ENCODE data around the gene FAM107A. TPM values are rescaled to one million over a fixed set of nuclear protein-coding genes. Genes with fewer than 3 reads are reported as not detected.
A peak's percentile ranks its signal among the peaks of the same experiment; 100 is the strongest.

Gene FAM107A, protein sequence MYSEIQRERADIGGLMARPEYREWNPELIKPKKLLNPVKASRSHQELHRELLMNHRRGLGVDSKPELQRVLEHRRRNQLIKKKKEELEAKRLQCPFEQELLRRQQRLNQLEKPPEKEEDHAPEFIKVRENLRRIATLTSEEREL
- 0.16 and 0.34 TPM in 2 replicates for polyA plus RNA-seq
- polyA minus RNA-seq, result 0.49 TPM in 1 of 2 replicates, not detected in the other

DNA sequence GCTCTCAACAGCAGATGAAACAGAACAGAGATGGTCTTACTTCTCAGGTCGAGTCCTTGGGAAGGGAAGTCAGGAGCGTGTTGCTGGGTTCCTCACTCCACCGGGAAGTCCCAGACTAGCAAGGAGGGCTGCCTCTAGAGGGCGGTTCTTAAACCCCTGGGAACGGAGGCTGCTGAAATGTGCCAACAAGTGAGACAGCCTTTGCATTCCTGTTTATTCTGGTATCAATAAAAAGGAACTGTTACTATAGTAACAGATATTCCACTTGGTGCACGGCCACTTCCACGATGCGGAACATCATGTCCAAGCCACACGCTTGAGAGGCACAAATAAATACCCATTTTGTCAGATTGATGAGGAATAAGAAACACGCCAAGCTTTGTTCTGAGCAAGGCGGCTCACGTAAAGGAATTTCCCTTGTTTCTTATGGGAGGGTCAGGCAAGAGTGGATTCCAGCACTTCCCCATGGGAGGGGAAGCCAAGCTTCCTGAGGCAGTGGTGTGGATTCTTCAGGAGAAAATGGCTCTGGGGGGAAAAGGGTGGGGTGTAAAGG lies at the start of gene FAM107A:
Gene FAM107A (minus strand): TSS at position 123 of the 553 bp plus-strand sequence. CDS start 7,531 bp downstream, outside the sequence.
- Histone ChIP-seq H3K4me2 (ENCODE audit: low read length) (no peak within 1 kb of the TSS), H2AFZ (ENCODE audit: low read depth, low read length) (no peak within 1 kb of the TSS), H3K9me3 (ENCODE audit: low read length) (peaks cover 1% of the 10 kb centered on the region), H3K27ac (ENCODE audit: low read length) (no peak within 1 kb of the TSS), H3K79me2 (replicated peaks; ENCODE audit: insufficient read depth, low read length) (no peaks in the 10 kb centered on the region), H3K4me3 (ENCODE audit: low read length) (no peak within 1 kb of the TSS), H3F3A (ENCODE audit: insufficient read depth, low read length, poor library complexity, severe bottlenecking) (peaks cover 4% of the 10 kb centered on the region), H3K27me3 (ENCODE audit: insufficient read depth, low read depth, low read length) (no peaks in the 10 kb centered on the region), H3K9ac (ENCODE audit: low read length) (no peak within 1 kb of the TSS), H4K20me1 (ENCODE audit: insufficient read depth) (no peaks in the 10 kb centered on the region), H3K36me3 (ENCODE audit: insufficient read depth, low read length) (no peaks in the 10 kb centered on the region), H3K9me2 (ENCODE audit: insufficient read depth, low read length) (no peaks in the 10 kb centered on the region)
- TF ChIP-seq SMC3 (conservative IDR thresholded peaks at IDR 0.05; ENCODE audit: poor library complexity), result no peak
- TF ChIP-seq MXI1 (conservative IDR thresholded peaks at IDR 0.05; ENCODE audit: poor library complexity, severe bottlenecking), result no peak
- TF ChIP-seq, protein P1, sequence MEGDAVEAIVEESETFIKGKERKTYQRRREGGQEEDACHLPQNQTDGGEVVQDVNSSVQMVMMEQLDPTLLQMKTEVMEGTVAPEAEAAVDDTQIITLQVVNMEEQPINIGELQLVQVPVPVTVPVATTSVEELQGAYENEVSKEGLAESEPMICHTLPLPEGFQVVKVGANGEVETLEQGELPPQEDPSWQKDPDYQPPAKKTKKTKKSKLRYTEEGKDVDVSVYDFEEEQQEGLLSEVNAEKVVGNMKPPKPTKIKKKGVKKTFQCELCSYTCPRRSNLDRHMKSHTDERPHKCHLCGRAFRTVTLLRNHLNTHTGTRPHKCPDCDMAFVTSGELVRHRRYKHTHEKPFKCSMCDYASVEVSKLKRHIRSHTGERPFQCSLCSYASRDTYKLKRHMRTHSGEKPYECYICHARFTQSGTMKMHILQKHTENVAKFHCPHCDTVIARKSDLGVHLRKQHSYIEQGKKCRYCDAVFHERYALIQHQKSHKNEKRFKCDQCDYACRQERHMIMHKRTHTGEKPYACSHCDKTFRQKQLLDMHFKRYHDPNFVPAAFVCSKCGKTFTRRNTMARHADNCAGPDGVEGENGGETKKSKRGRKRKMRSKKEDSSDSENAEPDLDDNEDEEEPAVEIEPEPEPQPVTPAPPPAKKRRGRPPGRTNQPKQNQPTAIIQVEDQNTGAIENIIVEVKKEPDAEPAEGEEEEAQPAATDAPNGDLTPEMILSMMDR (IDR thresholded peaks at IDR 0.05; ENCODE audit: poor library complexity, severe bottlenecking), result peak; percentile 10

DNA sequence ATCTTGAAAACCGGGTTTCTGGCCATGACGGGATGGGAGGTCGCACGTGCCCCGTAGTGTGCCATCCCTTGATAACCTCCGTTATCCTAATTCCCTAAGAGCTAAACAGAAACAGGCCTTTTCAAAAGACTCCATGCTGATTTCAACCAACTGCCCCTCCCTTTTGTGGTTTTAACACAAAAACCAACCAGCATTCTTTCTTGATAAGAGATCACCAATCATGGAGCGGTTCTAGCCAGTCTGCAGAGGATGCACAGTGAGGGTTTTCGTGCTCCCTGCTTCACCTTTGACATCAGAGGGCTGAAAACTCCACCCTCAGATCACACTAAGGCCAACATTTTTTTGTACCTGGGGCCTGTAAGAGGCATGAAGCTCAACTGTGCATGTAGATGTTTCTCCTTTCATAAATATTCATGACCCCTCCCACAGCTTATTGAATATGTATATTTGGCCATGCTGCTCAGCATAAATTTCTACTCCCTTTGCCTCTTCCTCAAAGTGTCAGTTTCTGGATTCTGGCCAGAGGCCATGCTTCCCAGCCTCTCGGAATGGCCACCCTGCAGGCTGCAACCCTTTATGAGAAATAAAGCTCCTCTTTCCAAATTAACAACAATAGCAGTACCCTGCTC lies 48.1 kb upstream of the FAM107A start:
- TF ChIP-seq MXI1 (conservative IDR thresholded peaks at IDR 0.05; ENCODE audit: poor library complexity, severe bottlenecking) (no peak), POLR2AphosphoS5 (IDR thresholded peaks at IDR 0.05) (no peak)
- Histone ChIP-seq H4K20me1 (ENCODE audit: insufficient read depth) (no peaks in the 10 kb centered on the region), H3F3A (ENCODE audit: insufficient read depth, low read length, poor library complexity, severe bottlenecking) (no peaks in the 10 kb centered on the region), H3K36me3 (ENCODE audit: insufficient read depth, low read length) (no peaks in the 10 kb centered on the region), H3K79me2 (replicated peaks; ENCODE audit: insufficient read depth, low read length) (no peaks in the 10 kb centered on the region), H3K4me3 (ENCODE audit: low read length) (no peak overlapping the region), H3K9me2 (ENCODE audit: insufficient read depth, low read length) (no peaks in the 10 kb centered on the region), H2AFZ (ENCODE audit: low read depth, low read length) (no peak overlapping the region), H3K9ac (ENCODE audit: low read length) (no peak overlapping the region), H3K27ac (ENCODE audit: low read length) (no peak overlapping the region), H3K9me3 (ENCODE audit: low read length) (no peaks in the 10 kb centered on the region), H3K27me3 (ENCODE audit: insufficient read depth, low read depth, low read length) (no peaks in the 10 kb centered on the region), H3K4me2 (ENCODE audit: low read length) (no peak overlapping the region)

DNA sequence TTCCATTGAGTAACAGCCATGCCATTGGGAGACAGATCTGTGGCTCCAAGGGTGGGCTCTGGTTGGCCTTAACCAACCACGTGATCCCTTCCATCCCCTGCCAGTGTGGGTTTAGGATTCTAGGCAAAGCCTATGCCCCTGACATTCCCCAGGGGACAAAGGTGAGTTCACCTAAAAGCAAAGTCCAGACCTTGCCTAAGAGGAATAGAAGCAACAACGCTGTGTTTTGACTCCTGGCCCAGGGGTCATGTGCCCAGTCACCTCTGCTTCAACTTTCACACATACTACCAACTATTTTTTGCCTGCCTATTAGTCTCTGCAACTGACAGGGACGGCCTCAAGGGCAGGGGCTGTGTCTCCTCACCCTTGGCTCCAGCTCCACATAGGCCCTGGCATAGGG lies 47.4 kb upstream of the FAM107A start:
- H3K9me3 ChIP-seq (ENCODE audit: low read length), result no peaks in the 10 kb centered on the region
- H4K20me1 ChIP-seq (ENCODE audit: insufficient read depth), result no peaks in the 10 kb centered on the region
- no peaks in the 10 kb centered on the region for H3K27me3 ChIP-seq (ENCODE audit: insufficient read depth, low read depth, low read length)
- no peaks in the 10 kb centered on the region for H3F3A ChIP-seq (ENCODE audit: insufficient read depth, low read length, poor library complexity, severe bottlenecking)
- no peak for TF ChIP-seq RAD21 (conservative IDR thresholded peaks at IDR 0.05)
- no peak overlapping the region for H2AFZ ChIP-seq (ENCODE audit: low read depth, low read length)
- no peak overlapping the region for H3K4me3 ChIP-seq (ENCODE audit: low read length)
- H3K27ac ChIP-seq (ENCODE audit: low read length), result no peak overlapping the region
- no peaks in the 10 kb centered on the region for H3K9me2 ChIP-seq (ENCODE audit: insufficient read depth, low read length)
- no peaks in the 10 kb centered on the region for H3K79me2 ChIP-seq (replicated peaks; ENCODE audit: insufficient read depth, low read length)
- no peak overlapping the region for H3K9ac ChIP-seq (ENCODE audit: low read length)
- H3K4me2 ChIP-seq (ENCODE audit: low read length), result no peak overlapping the region
- no peaks in the 10 kb centered on the region for H3K36me3 ChIP-seq (ENCODE audit: insufficient read depth, low read length)

DNA sequence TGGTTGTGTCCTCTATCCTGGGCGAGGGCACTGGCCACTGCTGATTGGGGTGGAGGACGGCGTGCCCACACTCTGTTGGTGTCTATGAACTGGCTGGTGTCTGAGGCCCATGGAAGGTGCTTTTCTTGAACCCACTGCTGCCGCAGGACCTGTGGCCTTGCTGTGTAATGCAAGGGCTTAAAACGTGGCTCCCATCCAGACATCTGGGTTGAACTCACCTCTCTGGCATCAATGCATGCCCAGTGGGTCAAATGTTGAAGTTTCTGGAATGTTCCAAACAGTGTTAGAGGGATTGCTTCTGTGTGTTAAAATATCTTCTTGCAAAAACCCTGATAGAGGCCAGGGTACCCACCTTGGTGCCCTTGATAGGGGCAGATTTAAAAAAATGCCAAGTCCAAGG lies 46.8 kb upstream of the FAM107A start:
- H3K27ac ChIP-seq (ENCODE audit: low read length), result no peak overlapping the region
- H2AFZ ChIP-seq (ENCODE audit: low read depth, low read length), result no peak overlapping the region
- no peaks in the 10 kb centered on the region for H4K20me1 ChIP-seq (ENCODE audit: insufficient read depth)
- no peaks in the 10 kb centered on the region for H3K36me3 ChIP-seq (ENCODE audit: insufficient read depth, low read length)
- no peaks in the 10 kb centered on the region for H3K27me3 ChIP-seq (ENCODE audit: insufficient read depth, low read depth, low read length)
- no peaks in the 10 kb centered on the region for H3K79me2 ChIP-seq (replicated peaks; ENCODE audit: insufficient read depth, low read length)
- no peaks in the 10 kb centered on the region for H3K9me2 ChIP-seq (ENCODE audit: insufficient read depth, low read length)
- TF ChIP-seq EP300 (conservative IDR thresholded peaks at IDR 0.05; ENCODE audit: poor library complexity, severe bottlenecking) (no peak), RAD21 (conservative IDR thresholded peaks at IDR 0.05) (no peak), POLR2AphosphoS5 (IDR thresholded peaks at IDR 0.05) (no peak), MXI1 (conservative IDR thresholded peaks at IDR 0.05; ENCODE audit: poor library complexity, severe bottlenecking) (no peak), SMC3 (conservative IDR thresholded peaks at IDR 0.05; ENCODE audit: poor library complexity) (no peak), TAF1 (IDR thresholded peaks at IDR 0.05; ENCODE audit: low read depth) (no peak)
- TF ChIP-seq, protein P2, sequence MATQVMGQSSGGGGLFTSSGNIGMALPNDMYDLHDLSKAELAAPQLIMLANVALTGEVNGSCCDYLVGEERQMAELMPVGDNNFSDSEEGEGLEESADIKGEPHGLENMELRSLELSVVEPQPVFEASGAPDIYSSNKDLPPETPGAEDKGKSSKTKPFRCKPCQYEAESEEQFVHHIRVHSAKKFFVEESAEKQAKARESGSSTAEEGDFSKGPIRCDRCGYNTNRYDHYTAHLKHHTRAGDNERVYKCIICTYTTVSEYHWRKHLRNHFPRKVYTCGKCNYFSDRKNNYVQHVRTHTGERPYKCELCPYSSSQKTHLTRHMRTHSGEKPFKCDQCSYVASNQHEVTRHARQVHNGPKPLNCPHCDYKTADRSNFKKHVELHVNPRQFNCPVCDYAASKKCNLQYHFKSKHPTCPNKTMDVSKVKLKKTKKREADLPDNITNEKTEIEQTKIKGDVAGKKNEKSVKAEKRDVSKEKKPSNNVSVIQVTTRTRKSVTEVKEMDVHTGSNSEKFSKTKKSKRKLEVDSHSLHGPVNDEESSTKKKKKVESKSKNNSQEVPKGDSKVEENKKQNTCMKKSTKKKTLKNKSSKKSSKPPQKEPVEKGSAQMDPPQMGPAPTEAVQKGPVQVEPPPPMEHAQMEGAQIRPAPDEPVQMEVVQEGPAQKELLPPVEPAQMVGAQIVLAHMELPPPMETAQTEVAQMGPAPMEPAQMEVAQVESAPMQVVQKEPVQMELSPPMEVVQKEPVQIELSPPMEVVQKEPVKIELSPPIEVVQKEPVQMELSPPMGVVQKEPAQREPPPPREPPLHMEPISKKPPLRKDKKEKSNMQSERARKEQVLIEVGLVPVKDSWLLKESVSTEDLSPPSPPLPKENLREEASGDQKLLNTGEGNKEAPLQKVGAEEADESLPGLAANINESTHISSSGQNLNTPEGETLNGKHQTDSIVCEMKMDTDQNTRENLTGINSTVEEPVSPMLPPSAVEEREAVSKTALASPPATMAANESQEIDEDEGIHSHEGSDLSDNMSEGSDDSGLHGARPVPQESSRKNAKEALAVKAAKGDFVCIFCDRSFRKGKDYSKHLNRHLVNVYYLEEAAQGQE (IDR thresholded peaks at IDR 0.05; ENCODE audit: borderline replicate concordance), result no peak
- H3F3A ChIP-seq (ENCODE audit: insufficient read depth, low read length, poor library complexity, severe bottlenecking), result no peaks in the 10 kb centered on the region
- H3K9me3 ChIP-seq (ENCODE audit: low read length), result no peaks in the 10 kb centered on the region
- H3K4me3 ChIP-seq (ENCODE audit: low read length), result no peak overlapping the region
- H3K9ac ChIP-seq (ENCODE audit: low read length), result no peak overlapping the region
- H3K4me2 ChIP-seq (ENCODE audit: low read length), result no peak overlapping the region

All from neural cell (in vitro differentiated cells).